Psoas muscle (tissue), 8 donors: ENCODE measurements around the gene DCLK2. TPM values are rescaled to one million over a fixed set of nuclear protein-coding genes. Genes with fewer than 3 reads are reported as not detected.

Experiments
- ATAC-seq, 4 donors: fragments of 200-7000 bp; cut with Tn5 transposase; one replicate each; pipeline ENCODE4 v1.9.1; 2020; ENCODE audit warnings: moderate library complexity in 3 of 4, mild to moderate bottlenecking in 2 of 4
- DNase-seq, 2 donors: peaks; one replicate each; pipeline ENCODE4 v3.0.0-alpha.2; 2020
- H3K27ac ChIP-seq: fragments of 200-600 bp; one replicate; pipeline ENCODE4 v1.8.0; 2022
- H3K27me3 ChIP-seq, 3 donors: fragments of 200-600 bp in 1 of 3; one replicate each; pipeline versions ENCODE4 v1.6.1 to v1.8.0; 2013 to 2022; ENCODE audit warnings: low read length in 2 of 3, mild to moderate bottlenecking in 2 of 3, moderate library complexity in 1 of 3; ENCODE audit not compliant: insufficient read depth in 3 of 3
- H3K36me3 ChIP-seq, 2 donors: fragments of 200-600 bp in 1 of 2; one replicate each; pipeline versions ENCODE4 v1.6.1 to v1.8.0; 2013 to 2022; ENCODE audit warnings: low read depth in 1 of 2, mild to moderate bottlenecking in 1 of 2, moderate library complexity in 1 of 2; ENCODE audit not compliant: insufficient read depth in 1 of 2
- H3K4me1 ChIP-seq: fragments of 200-600 bp; one replicate; pipeline ENCODE4 v1.8.0; 2022
- H3K4me3 ChIP-seq: fragments of 200-600 bp; one replicate; pipeline ENCODE4 v1.8.0; 2022; ENCODE audit warnings: mild to moderate bottlenecking
- H3K9me3 ChIP-seq: fragments of 200-600 bp; one replicate; pipeline ENCODE4 v1.8.0; 2022
- CTCF ChIP-seq: fragments of 200-600 bp; IDR thresholded peaks from one replicate; pipeline ENCODE4 v1.8.0; 2022; ENCODE audit warnings: antibody characterized with exemption
- WGBS, 3 donors: extraction: QIAGEN DNeasy Blood & Tissue Kit; methylation state at CpG; one replicate each; pipeline versions ENCODE4 v1.1.6 to v1.1.7; 2013; 5-methylcytosine and 5-hydroxymethylcytosine counted together
- intact Hi-C, 2 donors: fragments of 100-400 bp; cut with DNase I; formaldehyde crosslinking; loops; one replicate each; pipeline versions ENCODE4 v1.11.0 to v1.14.2; 2022
- polyA plus RNA-seq, 3 donors: library from polyadenylated mRNA; stranded (reverse); fragments of 200-250 nt; gene quantifications; one replicate each; pipeline ENCODE4 v1.2.3, GENCODE V29; 2013
- total RNA-seq, 4 donors: library from RNA; stranded (reverse); fragmentation: NEBNext Ultra II Directional in 2 of 4; extraction: Animal tissue kit (Norgen Biotek cat#: 25700) in 2 of 4; gene quantifications; one replicate each; pipeline versions ENCODE4 v1.2.1 to v1.2.4, GENCODE V29; 2021 to 2023
- donor health status: healthy with polysubstance abuse.
- donor health status: DM: no; HTN: no; CAD: no; lungs with moderate emphysema.
- donor health status: Bipolar disorder and iron deficiency.
- donor health status: healthy.
- donor health status: DM: yes; HTN: yes; CAD: no.
- donor health status: DM: no; HTN: no; CAD: no.
- donor health status: DM: no; HTN: no; CAD: no.
- donor health status: DM: yes; HTN: yes; CAD: no.

DCLK2 gene
- total and polyA plus RNA-seq, 7 donors, result 0.18 to 1.7 (median 0.78) TPM

GRCh38 chr4:150037251-150037856, 40.9 kb upstream of the DCLK2 start:
- 67 to 70% (median 68%) methylated on average over 6 of the region's 6 CpGs for WGBS, 3 donors
- Histone ChIP-seq H3K9me3 (no peaks in the 10 kb centered on the region), H3K36me3 (no peaks in the 10 kb centered on the region), H3K4me3 (no peak overlapping the region), H3K4me1 (no peaks in the 10 kb centered on the region), H3K27me3 (no peaks in the 10 kb centered on the region), H3K27ac (no peak overlapping the region)
- no peak for TF ChIP-seq CTCF
- ATAC-seq, result no peak
- DNase-seq, result no peak
- intact Hi-C loops, result no loop called here

- WGBS, 3 donors, result 74 to 80% (median 78%) methylated on average over 6 of the region's 6 CpGs
- no peak for ATAC-seq
- no peaks in the 10 kb centered on the region for H3K36me3 ChIP-seq
Measured at GRCh38 chr4:150038335-150039076, 39.7 kb upstream of the DCLK2 start.

GRCh38 chr4:150039274-150040127, 38.7 kb upstream of the DCLK2 start:
- no peaks in the 10 kb centered on the region for H3K9me3 ChIP-seq
- H3K27ac ChIP-seq, result no peak overlapping the region
- no peak overlapping the region for H3K4me3 ChIP-seq
- H3K27me3 ChIP-seq, result no peaks in the 10 kb centered on the region
- no peaks in the 10 kb centered on the region for H3K4me1 ChIP-seq
- no peaks in the 10 kb centered on the region for H3K36me3 ChIP-seq
- no peak for TF ChIP-seq CTCF
- intact Hi-C loops, result no loop called here
- WGBS, 3 donors, result 56 to 58% (median 57%) methylated on average over 2 of the region's 2 CpGs
- no peak for DNase-seq
- ATAC-seq, result no peak

More at GRCh38 chr4:150038335-150039076, 39.7 kb upstream of the DCLK2 start:
- no peak for DNase-seq
- intact Hi-C loops, result no loop called here
- Histone ChIP-seq H3K27me3 (no peaks in the 10 kb centered on the region), H3K4me3 (no peak overlapping the region), H3K4me1 (no peaks in the 10 kb centered on the region), H3K27ac (no peak overlapping the region), H3K9me3 (no peaks in the 10 kb centered on the region)
- TF ChIP-seq CTCF, result no peak

GRCh38 chr4:150044517-150044916, 33.7 kb upstream of the DCLK2 start:
- Histone ChIP-seq H3K4me3 (no peak overlapping the region), H3K27ac (no peak overlapping the region), H3K4me1 (no peaks in the 10 kb centered on the region), H3K36me3 (no peaks in the 10 kb centered on the region), H3K27me3 (no peaks in the 10 kb centered on the region), H3K9me3 (no peaks in the 10 kb centered on the region)
- DNase-seq (no peak), ATAC-seq (no peak)
- intact Hi-C loops, result no loop called here
- 86 to 93% (median 92%) methylated on average over 3 of the region's 3 CpGs for WGBS, 3 donors
- no peak for TF ChIP-seq CTCF
